BJ (cell line): Measurements from ENCODE around the gene ACSBG1. TPM values are rescaled to one million over a fixed set of nuclear protein-coding genes. Genes with fewer than 3 reads are reported as not detected.

Experiments used
- CTCF ChIA-PET: fragments of 350-600 bp; formaldehyde crosslinking; extraction: SDS; loops from one replicate; lab custom pipeline; 2021; ENCODE audit warnings: antibody characterized with exemption, inconsistent platforms; lab: Yijun Ruan, JAX
- POLR2A ChIA-PET: fragments of 300-600 bp; sonication (Branson Sonifier 250); formaldehyde crosslinking; extraction: SDS; loops from one replicate; lab custom pipeline; 2021; ENCODE audit warnings: antibody characterized with exemption; lab: Charles Lee
- DNase-seq: peaks from one replicate; pipeline ENCODE4 v3.0.0-alpha.2; 2011; ENCODE audit warnings: low read depth
- H3K27me3 ChIP-seq: 2 replicates; pipeline ENCODE4 v1.6.0; 2011; ENCODE audit warnings: low read length; ENCODE audit not compliant: control insufficient read depth, insufficient read depth
- H3K36me3 ChIP-seq: 2 replicates; pipeline ENCODE4 v1.5.1; 2011; ENCODE audit warnings: low read length; ENCODE audit not compliant: control insufficient read depth, insufficient read depth
- H3K4me3 ChIP-seq: 2 replicates; pipeline ENCODE4 v1.5.1; 2011; ENCODE audit warnings: low read depth, mild to moderate bottlenecking, control low read depth, low read length
- CTCF ChIP-seq: IDR thresholded peaks from 2 replicates; pipeline ENCODE4 v1.5.1; 2011; ENCODE audit warnings: low read depth, mild to moderate bottlenecking, control low read depth, inconsistent platforms, low read length, moderate library complexity; ENCODE audit not compliant: insufficient read depth
- polyA plus RNA-seq: library from polyadenylated mRNA; depleted of rRNA; stranded (reverse); fragments of >200 nt; gene quantifications from 2 replicates; pipeline ENCODE4 v1.2.3, GENCODE V29; 2011

ACSBG1 gene
- polyA plus RNA-seq, 1 experiment = 0.01 TPM

GRCh38 chr15:78213425-78213750, 21.0 kb downstream of the ACSBG1 start:
- POLR2A ChIA-PET = no interaction called here
- 0 out of 2 replicates have a peak, but pooled peaks cover 2% of the 10 kb centered on the region for H3K27me3 ChIP-seq
- CTCF ChIA-PET = interaction anchor here (1.0 to 2.4 kb wide), 2 partner anchors 26 to 31 kb away, joined by 3 to 10 read pairs; no protein-coding TSS in a partner anchor
- no peaks in the 10 kb centered on the region for H3K36me3 ChIP-seq
- H3K4me3 ChIP-seq = no peak overlapping the region
- TF ChIP-seq CTCF = no peak
- no peak for DNase-seq

DNA sequence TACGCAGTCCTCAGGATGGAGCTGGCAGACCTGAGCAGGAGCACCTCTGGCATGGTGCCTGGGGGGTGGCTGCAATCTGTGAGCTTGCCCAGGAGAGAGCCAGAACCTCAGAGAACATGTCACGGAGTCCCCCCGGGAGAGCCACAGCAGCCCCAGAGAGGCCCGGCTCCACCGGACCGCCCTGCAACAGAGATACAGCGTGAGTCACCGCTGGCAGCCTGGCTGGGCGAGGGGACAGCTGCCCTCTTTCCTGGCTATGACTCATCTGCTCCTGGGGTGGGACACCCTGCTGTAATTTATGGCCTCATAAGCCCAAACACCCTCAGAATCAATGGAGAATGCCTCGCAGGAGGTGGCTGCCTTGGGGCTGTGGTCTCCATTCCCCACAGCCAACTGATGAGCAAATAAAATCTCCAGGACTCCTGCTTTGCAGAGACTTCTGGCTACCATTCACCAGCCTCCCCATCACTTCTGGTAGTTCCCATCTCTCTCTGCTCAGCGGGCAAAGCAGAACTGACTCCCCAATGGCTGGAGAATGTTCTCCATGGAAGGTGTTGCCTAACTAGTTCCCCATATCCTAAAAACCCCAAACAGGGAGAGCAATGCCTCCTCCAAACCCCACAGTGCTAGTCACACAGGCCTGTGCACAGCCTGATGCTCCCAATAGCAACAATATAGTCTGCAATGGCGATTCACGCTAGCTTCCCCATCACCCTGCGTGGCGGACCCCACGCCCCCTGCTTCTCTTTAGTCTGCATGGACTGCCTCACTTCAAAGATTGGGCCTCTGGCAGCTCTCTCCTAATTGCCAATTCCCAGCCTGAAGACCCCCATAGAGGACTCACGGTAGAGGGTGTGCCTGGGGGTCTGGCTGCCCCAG, 21.6 kb downstream of the ACSBG1 start:
- peak; percentile 31 for DNase-seq
- Histone ChIP-seq H3K4me3 (no peak overlapping the region), H3K36me3 (no peaks in the 10 kb centered on the region), H3K27me3 (0 out of 2 replicates have a peak, but pooled peaks cover 2% of the 10 kb centered on the region)
- no peak for TF ChIP-seq CTCF
- ChIA-PET CTCF (interaction anchor here (2.3 to 2.4 kb wide), 2 partner anchors 27 to 29 kb away, joined by 8 to 10 read pairs; no protein-coding TSS in a partner anchor), POLR2A (interaction anchor here (0.5 kb wide), 1 partner anchor 64 kb away, joined by 14 read pairs; the partner anchor contains the start of gene IDH3A)

DNA sequence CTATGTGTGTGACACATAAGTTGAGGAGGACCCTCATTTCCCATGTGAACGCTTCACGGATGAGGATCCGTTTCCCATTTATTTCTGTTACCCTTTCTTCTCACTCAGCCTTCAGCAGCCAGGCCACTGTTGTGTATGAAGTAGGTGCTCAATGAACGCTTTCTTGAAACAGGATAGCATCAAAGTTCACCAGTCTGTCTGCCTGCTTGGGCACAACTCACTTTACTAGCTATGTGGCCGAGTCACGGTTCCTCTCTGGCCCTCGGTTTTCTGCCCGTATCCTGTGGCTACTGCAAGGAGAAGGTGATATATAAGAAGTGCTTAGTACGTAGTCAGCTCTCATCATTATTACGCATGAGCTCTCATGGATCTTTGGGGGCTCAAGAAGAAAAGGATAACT, 22.4 kb downstream of the ACSBG1 start:
- no peaks in the 10 kb centered on the region for H3K36me3 ChIP-seq
- no peak for TF ChIP-seq CTCF
- 0 out of 2 replicates have a peak, but pooled peaks cover 2% of the 10 kb centered on the region for H3K27me3 ChIP-seq
- POLR2A ChIA-PET = no interaction called here
- CTCF ChIA-PET = interaction anchor here (2.3 to 2.4 kb wide), 2 partner anchors 28 to 30 kb away, joined by 8 to 10 read pairs; no protein-coding TSS in a partner anchor
- no peak overlapping the region for H3K4me3 ChIP-seq
- DNase-seq = no peak

DNA sequence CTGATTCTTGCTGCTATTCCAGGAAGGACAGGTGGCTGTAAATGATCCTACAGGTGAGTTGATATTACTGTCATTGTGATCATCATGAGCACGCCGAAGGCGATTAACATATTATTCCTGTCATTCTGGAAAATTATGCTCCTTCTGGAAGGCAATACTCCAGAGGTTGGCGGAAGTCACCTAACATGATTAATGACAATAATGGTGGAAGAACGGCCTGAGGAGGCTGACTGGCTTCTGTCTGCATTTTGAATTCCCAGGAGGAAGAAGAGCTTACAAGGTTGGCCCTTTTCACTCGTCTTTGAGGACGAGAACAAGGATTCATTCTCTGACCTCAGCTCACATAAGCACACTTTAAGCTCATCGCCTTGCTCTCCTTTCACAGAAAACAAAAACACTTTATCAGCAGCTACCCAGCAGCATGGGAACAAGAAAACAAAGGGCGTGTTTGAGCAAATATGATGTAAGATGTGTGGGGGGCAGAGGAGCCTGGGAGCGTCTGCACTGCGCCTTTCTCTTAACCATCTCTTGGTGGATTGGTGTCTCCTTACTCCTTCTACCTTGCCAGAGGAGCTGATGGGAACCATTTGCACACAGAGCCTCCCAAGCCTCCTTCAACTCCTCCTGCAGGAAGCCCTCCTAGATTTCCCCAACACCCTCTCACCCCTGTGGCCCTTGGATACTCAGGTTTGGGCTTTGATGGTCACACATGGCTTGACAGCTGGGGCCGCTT, 23.0 kb downstream of the ACSBG1 start:
- Histone ChIP-seq H3K36me3 (no peaks in the 10 kb centered on the region), H3K4me3 (no peak overlapping the region), H3K27me3 (0 out of 2 replicates have a peak, but pooled peaks cover 2% of the 10 kb centered on the region)
- POLR2A ChIA-PET = no interaction called here
- no peak for TF ChIP-seq CTCF
- CTCF ChIA-PET = interaction anchor here (0.8 to 2.4 kb wide), 5 partner anchors 16 to 101 kb away, joined by 3 to 10 read pairs (median 3); no protein-coding TSS in a partner anchor
- no peak for DNase-seq

- no peak for DNase-seq
- POLR2A ChIA-PET = no interaction called here
- CTCF ChIA-PET = interaction anchor here (1.1 kb wide), 2 partner anchors 15 to 102 kb away, joined by 3 to 5 read pairs; no protein-coding TSS in a partner anchor
- no peak for TF ChIP-seq CTCF
- no peaks in the 10 kb centered on the region for H3K36me3 ChIP-seq
- 0 out of 2 replicates have a peak, but pooled peaks cover 2% of the 10 kb centered on the region for H3K27me3 ChIP-seq
- no peak overlapping the region for H3K4me3 ChIP-seq
Observed at GRCh38 chr15:78210349-78210717, 24.0 kb downstream of the ACSBG1 start.
